ENCODE data around the gene OR2H1.

OR2H1 gene

DNA sequence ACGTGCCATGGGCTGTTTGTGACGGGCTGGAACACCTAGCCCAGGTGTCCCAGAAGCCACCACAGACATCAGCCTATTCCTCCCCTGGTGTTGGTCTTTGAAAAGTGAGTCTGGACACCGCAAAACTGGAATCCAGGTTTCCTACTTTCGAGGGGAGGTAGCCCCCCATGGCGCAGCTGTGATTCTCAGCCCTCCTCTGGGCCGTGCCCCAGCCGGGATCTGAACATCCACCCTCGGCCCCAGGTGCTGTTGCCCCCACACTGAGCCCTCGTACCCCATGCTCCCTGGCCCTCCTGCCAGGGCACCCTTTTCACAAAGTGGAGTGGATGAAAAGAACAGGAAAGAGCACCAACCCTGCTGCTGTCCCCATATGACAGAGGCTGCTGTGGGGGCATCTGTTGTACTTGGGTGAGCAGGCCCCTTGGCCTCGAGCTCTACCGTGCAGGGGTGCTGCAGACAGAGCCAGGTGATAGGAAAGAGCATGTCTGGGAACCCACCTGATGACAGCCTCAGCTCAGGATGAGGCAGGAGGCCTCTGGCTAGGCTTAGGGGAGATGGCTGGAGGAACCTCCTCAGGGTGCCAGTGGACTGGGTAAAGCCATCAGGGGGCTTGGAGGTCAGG lies 49.6 kb downstream of the OR2H1 start:
- Histone ChIP-seq H3K9me3 (ENCODE audit: control insufficient read depth in 1 of 2, low read length in 2 of 2) (no peaks in the 10 kb centered on the region), H3K36me3 (ENCODE audit: control insufficient read depth in 1 of 2, insufficient read depth in 2 of 2, low read length in 2 of 2) (no peaks in the 10 kb centered on the region), H3K4me1 (ENCODE audit: control insufficient read depth in 1 of 2, insufficient read depth in 2 of 2, low read length in 2 of 2) (no peaks in the 10 kb centered on the region), H3K9ac (ENCODE audit: low read depth in 1 of 2, low read length in 2 of 2) (no peak overlapping the region), H3K27ac (ENCODE audit: low read depth, low read length) (no peak overlapping the region), H3K27me3 (ENCODE audit: control insufficient read depth in 1 of 2, insufficient read depth in 2 of 2, low read length in 2 of 2) (no peaks in the 10 kb centered on the region), H3K4me3 (ENCODE audit: low read depth in 1 of 2, low read length in 2 of 2) (no peak overlapping the region)

GRCh38 chr6:29507319-29507718 lies 50.4 kb downstream of the OR2H1 start:
- Histone ChIP-seq H3K4me3 (ENCODE audit: low read depth in 1 of 2, low read length in 2 of 2) (no peak overlapping the region), H3K4me1 (ENCODE audit: control insufficient read depth in 1 of 2, insufficient read depth in 2 of 2, low read length in 2 of 2) (no peaks in the 10 kb centered on the region), H3K9ac (ENCODE audit: low read depth in 1 of 2, low read length in 2 of 2) (no peak overlapping the region), H3K36me3 (ENCODE audit: control insufficient read depth in 1 of 2, insufficient read depth in 2 of 2, low read length in 2 of 2) (no peaks in the 10 kb centered on the region), H3K27ac (ENCODE audit: low read depth, low read length) (no peak overlapping the region), H3K27me3 (ENCODE audit: control insufficient read depth in 1 of 2, insufficient read depth in 2 of 2, low read length in 2 of 2) (no peaks in the 10 kb centered on the region), H3K9me3 (ENCODE audit: control insufficient read depth in 1 of 2, low read length in 2 of 2) (no peaks in the 10 kb centered on the region)

DNA sequence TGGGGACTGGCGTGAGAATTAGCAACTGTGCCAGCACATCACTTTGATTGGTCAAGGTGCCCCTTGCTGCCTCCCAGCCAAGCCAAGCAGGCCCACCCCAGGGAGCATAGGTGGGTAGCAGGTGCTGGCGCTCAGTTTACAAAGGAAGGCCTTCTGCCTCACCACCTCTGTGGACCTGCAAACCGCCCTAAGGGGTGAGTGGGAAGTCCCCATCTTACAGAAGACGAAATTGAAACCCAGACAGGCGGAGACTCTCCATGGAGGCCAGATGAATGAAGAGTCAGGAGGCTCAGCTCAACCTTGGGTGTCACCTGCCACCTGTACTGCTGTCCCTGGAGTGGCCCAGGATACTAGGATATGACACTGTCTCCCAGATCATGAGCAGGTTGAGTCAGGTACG lies 52.3 kb downstream of the OR2H1 start:
- Histone ChIP-seq H3K4me3 (ENCODE audit: low read depth in 1 of 2, low read length in 2 of 2) (no peak overlapping the region), H3K9me3 (ENCODE audit: control insufficient read depth in 1 of 2, low read length in 2 of 2) (no peaks in the 10 kb centered on the region), H3K4me1 (ENCODE audit: control insufficient read depth in 1 of 2, insufficient read depth in 2 of 2, low read length in 2 of 2) (no peaks in the 10 kb centered on the region), H3K27me3 (ENCODE audit: control insufficient read depth in 1 of 2, insufficient read depth in 2 of 2, low read length in 2 of 2) (no peaks in the 10 kb centered on the region), H3K27ac (ENCODE audit: low read depth, low read length) (no peak overlapping the region), H3K36me3 (ENCODE audit: control insufficient read depth in 1 of 2, insufficient read depth in 2 of 2, low read length in 2 of 2) (no peaks in the 10 kb centered on the region), H3K9ac (ENCODE audit: low read depth in 1 of 2, low read length in 2 of 2) (no peak overlapping the region)

DNA sequence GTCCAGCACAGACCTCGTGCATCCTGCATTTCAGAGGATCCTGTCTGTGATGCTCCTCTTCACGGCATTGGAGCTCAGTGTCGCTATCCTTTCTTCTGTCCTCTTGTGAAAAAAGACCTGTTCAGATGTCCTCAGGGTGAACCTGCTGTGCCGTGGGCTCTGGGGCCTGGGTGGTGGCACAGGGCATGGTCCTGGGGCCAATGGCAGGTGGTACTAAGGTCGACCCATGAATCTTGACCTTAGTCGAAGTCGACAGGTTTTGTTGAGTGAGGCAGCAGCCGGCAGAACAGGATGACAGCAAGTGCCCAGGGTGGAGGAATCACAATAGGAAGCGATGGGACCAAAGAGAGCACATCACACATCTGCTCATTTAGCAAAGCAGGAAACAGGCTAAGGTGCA lies 52.8 kb downstream of the OR2H1 start:
- Histone ChIP-seq H3K27me3 (ENCODE audit: control insufficient read depth in 1 of 2, insufficient read depth in 2 of 2, low read length in 2 of 2) (no peaks in the 10 kb centered on the region), H3K9ac (ENCODE audit: low read depth in 1 of 2, low read length in 2 of 2) (no peak overlapping the region)

GRCh38 chr6:29510202-29510601 lies 53.2 kb downstream of the OR2H1 start:
- no peaks in the 10 kb centered on the region for H3K36me3 ChIP-seq (ENCODE audit: control insufficient read depth in 1 of 2, insufficient read depth in 2 of 2, low read length in 2 of 2)
- H3K9ac ChIP-seq (ENCODE audit: low read depth in 1 of 2, low read length in 2 of 2), result no peak overlapping the region

More for the DNA sequence above, 52.8 kb downstream of the OR2H1 start:
- no peaks in the 10 kb centered on the region for H3K4me1 ChIP-seq (ENCODE audit: control insufficient read depth in 1 of 2, insufficient read depth in 2 of 2, low read length in 2 of 2)
- H3K36me3 ChIP-seq (ENCODE audit: control insufficient read depth in 1 of 2, insufficient read depth in 2 of 2, low read length in 2 of 2), result no peaks in the 10 kb centered on the region
- no peaks in the 10 kb centered on the region for H3K9me3 ChIP-seq (ENCODE audit: control insufficient read depth in 1 of 2, low read length in 2 of 2)
- H3K4me3 ChIP-seq (ENCODE audit: low read depth in 1 of 2, low read length in 2 of 2), result no peak overlapping the region
- no peak overlapping the region for H3K27ac ChIP-seq (ENCODE audit: low read depth, low read length)

GRCh38 chr6:29510746-29511300 lies 53.9 kb downstream of the OR2H1 start:
- Histone ChIP-seq H3K27ac (ENCODE audit: low read depth, low read length) (no peak overlapping the region), H3K4me1 (ENCODE audit: control insufficient read depth in 1 of 2, insufficient read depth in 2 of 2, low read length in 2 of 2) (no peaks in the 10 kb centered on the region), H3K36me3 (ENCODE audit: control insufficient read depth in 1 of 2, insufficient read depth in 2 of 2, low read length in 2 of 2) (no peaks in the 10 kb centered on the region), H3K9ac (ENCODE audit: low read depth in 1 of 2, low read length in 2 of 2) (no peak overlapping the region), H3K4me3 (ENCODE audit: low read depth in 1 of 2, low read length in 2 of 2) (no peak overlapping the region), H3K9me3 (ENCODE audit: control insufficient read depth in 1 of 2, low read length in 2 of 2) (no peaks in the 10 kb centered on the region), H3K27me3 (ENCODE audit: control insufficient read depth in 1 of 2, insufficient read depth in 2 of 2, low read length in 2 of 2) (no peaks in the 10 kb centered on the region)

More at GRCh38 chr6:29510202-29510601, 53.2 kb downstream of the OR2H1 start:
- H3K4me1 ChIP-seq (ENCODE audit: control insufficient read depth in 1 of 2, insufficient read depth in 2 of 2, low read length in 2 of 2), result no peaks in the 10 kb centered on the region
- no peak overlapping the region for H3K27ac ChIP-seq (ENCODE audit: low read depth, low read length)
- H3K27me3 ChIP-seq (ENCODE audit: control insufficient read depth in 1 of 2, insufficient read depth in 2 of 2, low read length in 2 of 2), result no peaks in the 10 kb centered on the region
- H3K4me3 ChIP-seq (ENCODE audit: low read depth in 1 of 2, low read length in 2 of 2), result no peak overlapping the region
- H3K9me3 ChIP-seq (ENCODE audit: control insufficient read depth in 1 of 2, low read length in 2 of 2), result no peaks in the 10 kb centered on the region
